Measurements from ENCODE around the gene ZDHHC15.
"Not testable (repeated sequence)": the region's sequence is repeated elsewhere in the genome, so short reads cannot be mapped to it uniquely, and the experiment has no call there.

Gene ZDHHC15, protein sequence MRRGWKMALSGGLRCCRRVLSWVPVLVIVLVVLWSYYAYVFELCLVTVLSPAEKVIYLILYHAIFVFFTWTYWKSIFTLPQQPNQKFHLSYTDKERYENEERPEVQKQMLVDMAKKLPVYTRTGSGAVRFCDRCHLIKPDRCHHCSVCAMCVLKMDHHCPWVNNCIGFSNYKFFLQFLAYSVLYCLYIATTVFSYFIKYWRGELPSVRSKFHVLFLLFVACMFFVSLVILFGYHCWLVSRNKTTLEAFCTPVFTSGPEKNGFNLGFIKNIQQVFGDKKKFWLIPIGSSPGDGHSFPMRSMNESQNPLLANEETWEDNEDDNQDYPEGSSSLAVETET

DNA sequence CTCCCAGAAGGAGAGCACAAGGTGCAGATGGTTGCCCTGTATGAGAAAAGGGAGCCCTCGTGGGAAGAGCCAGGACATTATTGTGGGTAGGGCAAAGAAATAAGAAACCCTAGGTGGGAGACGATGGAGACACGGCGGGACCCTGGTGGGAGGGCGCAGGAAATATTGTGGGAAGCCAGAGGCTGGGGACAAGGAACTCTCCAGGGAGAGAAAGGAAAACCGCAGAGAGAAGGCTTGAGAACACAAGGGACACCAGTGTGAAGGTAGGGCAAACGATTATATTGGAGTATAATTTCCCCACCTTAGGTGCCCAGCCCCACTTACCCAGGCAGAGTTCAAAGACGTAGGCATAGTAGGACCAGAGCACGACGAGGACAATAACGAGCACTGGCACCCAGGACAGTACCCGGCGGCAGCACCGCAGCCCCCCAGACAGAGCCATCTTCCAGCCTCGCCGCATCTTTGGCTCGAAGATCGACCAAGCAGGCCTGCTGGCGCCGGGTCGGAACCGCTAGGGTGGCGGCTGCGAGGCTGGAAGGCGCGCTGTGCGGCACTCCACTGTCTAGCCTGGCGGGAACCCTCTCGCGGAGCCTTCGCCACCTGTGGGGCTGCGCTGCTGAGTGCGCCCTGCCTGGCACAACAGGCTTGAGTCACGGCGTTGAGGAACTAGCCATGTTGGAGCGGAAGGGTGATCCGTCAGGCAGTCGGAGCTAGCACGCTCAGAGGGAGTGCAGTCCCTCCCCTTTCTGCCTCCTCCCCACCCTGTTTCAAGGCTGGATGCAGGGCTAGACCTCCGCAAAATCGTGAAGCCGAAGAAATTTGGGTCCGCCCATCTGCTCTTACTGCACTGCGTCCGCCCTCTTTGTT lies at the start of gene ZDHHC15:
Gene ZDHHC15, minus strand, starts transcription at position 473 of the 867 bp plus-strand sequence. Its CDS starts 13 bp downstream, at position 460.
- no peak for DNase-seq (ENCODE audit: low spot score)

DNA sequence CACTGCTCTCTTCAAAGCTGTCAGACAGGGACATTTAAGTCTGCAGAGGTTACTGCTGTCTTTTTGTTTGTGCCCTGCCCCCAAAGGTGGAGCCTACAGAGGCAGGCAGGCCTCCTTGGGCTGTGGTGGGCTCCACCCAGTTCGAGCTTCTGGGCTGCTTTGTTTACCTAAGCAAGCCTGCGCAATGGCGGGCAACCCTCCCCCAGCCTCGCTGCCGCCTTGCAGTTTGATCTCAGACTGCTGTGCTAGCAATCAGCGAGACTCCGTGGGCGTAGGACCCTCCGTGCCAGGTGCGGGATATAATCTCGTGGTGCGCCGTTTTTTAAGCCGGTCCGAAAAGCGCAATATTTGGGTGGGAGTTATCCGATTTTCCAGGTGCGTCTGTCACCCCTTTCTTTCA lies 37.7 kb upstream of the ZDHHC15 start:
- not testable (repeated sequence) for DNase-seq (ENCODE audit: low spot score)

DNA sequence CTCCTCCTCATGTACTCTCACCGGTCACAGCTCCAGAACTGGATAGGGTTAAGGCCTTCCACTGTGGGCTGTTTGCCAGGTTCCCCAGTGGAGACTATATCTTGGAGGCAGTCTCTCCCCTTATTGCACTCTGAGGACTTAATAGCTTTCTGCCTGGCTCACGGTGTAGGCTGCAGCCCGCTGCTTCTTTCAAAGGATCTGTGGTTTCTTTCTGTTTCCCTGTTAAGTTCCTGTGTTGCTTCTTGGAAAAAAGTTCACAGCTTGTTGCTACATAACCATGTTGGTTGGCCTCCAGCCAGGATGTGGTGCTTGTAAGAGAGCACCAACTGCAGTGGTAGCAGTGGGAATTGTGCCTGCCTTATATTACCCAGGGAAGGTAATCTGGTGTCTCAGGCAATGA lies 24.9 kb upstream of the ZDHHC15 start:
- DNase-seq (ENCODE audit: low spot score), result no peak

DNA sequence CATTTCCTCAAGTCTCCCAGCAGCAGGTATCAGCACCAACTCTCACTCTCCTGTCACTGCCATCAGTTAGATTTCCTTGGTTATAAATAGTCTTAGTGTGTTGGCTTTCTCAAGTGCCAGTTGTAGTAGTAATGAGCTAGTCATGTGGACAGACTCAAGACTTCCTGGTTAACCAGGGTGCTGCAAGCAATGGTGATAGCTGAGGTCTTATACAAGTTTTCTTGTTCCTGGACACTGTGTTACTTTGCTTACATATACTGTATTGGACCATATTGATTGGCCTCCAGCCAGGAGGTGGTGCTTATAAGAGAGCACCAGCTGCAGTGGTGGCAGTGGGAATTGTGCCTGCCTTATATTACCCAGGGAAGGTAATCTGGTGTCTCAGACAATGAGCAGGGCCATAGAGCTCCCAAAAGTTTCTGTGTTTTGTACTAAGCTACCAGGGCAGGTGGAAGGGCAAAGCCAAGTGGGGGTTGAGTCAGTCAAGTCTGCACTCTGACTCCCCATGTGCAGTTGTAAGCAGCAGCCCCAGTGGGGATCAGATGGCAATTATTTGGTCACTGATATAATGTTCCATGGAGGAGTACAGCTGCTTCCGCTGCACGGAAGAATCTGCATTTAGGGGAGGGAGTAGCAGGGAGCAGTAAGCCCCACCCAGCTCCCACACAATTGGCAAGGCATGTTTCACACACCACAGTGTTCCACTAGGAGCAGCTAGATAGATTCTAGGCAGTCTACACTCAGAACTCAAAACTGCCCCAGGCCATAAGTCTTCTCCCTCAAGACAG lies 24.1 kb upstream of the ZDHHC15 start:
- no peak for DNase-seq (ENCODE audit: low spot score)

DNA sequence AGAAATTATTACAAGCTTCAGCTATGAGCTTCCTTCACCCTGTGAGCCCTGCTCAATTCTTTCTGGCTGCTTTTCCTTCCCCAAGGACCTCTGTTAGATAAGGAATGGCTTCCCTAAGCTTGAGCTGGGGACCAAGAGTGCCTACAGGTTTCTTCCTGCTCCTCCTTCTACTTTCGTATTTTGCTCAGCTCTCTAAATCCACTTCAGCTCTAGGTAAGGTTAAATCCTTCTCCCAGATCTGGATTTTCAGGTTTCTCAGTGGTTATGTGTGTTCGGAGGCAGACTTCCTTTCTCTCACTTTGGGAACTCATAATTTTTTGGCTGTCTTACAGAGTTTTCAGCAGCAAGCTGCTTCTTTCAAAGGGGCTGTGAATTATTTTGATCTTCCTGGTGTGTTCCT lies 21.9 kb upstream of the ZDHHC15 start:
- DNase-seq (ENCODE audit: low spot score), result no peak

DNA sequence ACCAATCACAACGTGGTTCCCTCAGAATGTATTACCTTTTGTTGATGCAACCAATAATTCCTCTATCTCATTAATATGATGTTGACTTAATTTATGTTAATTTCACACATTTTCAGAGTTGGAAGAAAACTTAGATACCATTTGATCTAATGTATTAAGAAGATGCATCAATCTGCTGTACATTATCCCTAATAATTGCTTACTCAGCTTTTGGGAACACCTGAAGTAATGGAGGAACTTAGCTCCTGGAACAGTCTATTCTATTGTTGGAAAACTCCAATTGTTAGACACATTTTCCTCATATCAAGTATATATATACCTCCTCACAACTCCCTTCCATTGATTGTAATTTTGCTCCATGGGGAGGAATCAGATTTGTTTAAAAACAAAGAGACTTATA lies 38.9 kb downstream of the ZDHHC15 start:
- DNase-seq (ENCODE audit: low spot score), result no peak

DNA sequence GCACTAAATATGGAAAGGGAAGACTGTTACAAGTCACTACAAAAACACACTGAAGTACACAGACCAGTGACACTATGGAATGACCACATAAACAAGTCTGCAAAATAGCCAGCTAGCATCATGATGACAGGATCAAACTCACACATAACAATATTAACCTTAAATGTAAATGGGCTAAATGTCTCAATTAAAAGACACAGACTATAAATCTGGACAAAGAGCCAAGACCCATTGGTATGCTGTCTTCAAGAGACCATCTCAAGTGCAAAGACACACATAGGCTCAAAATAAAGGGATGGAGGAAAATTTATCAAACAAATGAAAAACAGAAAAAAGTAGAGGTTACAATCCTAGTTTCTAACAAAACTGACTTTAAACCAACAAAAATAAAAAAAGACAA lies 61.1 kb downstream of the ZDHHC15 start:
- DNase-seq (ENCODE audit: low spot score), result not testable (repeated sequence)

DNA sequence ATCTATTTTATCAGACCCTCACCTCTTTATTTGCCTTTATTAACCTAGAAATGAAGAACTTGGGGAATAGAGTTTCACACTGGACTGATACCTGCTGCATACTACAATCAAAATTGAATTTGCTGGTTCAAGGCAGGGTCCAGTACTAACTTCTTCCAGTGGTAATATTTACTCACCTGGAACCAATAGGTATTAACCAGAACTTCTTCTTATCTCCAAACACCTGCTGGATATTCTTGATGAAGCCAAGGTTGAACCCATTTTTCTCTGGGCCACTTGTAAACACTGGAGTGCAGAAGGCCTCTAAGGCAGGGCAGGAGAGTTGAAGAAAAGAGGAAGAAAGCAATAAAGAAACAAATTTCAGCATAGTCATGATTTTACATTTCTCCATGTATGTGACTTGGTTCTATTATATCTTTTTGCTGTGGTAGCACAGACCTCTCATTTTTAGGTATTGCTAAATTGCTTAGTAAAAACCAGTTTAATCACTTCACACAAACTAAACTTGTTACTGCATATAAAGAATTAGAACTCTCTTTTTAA lies 101.1 kb downstream of the ZDHHC15 start:
- no peak for DNase-seq (ENCODE audit: low spot score)

DNA sequence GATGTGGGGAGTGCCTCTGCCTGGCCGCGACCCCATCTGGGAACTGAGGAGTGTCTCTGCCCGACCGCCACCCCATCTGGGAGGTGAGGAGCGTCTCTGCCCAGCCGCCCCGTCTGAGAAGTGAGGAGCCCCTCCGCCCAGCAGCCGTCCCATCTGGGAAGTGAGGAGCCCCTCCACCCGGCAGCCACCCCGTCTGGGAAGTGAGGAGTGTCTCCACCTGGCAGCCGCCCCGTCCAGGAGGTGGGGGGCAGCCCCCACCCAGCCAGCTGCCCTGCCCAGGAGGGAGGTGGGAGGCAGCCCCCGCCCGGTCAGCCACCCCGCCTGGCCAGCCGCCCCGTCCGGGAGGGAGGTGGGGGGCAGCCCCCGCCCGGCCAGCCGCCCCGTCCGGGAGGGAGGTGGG lies 115.7 kb downstream of the ZDHHC15 start:
- not testable (repeated sequence) for DNase-seq (ENCODE audit: low spot score)

DNA sequence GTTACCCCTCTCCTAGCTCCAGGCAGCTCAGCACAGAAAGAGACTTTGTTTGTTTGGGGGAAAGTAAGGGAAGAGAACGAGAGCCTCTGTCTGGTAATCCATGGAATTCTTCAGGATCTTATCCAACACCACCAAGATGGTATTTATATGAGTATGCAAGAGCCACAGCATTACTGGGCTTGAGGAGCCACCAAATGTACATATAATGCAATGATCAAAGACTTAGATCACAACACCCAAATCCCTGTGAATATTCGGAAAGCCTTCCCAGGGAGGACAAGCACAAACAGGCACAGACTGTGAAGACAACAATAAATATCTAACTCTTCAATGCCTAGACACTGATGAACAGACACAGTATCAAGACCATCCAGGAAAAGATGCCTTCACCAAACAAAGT lies 132.4 kb downstream of the ZDHHC15 start:
- no peak for DNase-seq (ENCODE audit: low spot score)

DNA sequence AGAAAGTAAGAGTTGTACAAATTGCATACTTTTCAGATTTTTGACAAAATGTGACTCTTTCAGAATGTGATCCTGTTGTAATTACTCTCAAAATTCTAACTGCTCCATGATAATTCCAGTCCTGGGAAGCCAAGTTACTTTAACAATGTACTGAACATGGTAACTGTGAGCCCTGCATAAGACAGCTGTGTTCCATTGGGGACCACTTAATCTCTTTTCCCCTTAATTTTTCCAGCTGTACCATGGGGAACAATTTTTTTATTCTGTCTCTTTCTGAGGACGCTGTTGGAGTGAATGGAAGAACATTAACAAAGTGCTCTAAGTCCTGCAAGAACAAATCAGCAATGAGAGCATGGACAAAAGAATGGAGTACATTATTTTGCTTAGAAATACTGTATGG lies 153.1 kb downstream of the ZDHHC15 start:
- DNase-seq (ENCODE audit: low spot score), result no peak

DNA sequence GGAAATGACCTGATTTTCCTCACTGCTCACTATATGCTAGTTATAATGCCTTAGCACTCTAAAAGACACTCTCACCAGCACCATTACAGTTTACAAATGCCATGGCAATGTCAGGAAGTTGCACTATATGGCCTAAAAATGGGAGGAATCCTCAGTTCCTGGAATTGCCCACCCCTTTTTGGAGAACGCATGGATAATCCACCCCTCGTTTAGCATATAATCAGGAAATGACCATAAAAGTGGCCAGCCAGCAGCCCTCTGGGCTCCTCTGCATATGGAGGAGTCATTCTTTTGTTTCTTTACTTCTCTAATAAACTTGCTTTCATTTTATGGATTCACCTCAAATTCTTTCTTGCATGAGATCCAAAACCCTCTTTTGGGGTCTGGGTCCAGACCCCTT lies 156.0 kb downstream of the ZDHHC15 start:
- no peak for DNase-seq (ENCODE audit: low spot score)

DNA sequence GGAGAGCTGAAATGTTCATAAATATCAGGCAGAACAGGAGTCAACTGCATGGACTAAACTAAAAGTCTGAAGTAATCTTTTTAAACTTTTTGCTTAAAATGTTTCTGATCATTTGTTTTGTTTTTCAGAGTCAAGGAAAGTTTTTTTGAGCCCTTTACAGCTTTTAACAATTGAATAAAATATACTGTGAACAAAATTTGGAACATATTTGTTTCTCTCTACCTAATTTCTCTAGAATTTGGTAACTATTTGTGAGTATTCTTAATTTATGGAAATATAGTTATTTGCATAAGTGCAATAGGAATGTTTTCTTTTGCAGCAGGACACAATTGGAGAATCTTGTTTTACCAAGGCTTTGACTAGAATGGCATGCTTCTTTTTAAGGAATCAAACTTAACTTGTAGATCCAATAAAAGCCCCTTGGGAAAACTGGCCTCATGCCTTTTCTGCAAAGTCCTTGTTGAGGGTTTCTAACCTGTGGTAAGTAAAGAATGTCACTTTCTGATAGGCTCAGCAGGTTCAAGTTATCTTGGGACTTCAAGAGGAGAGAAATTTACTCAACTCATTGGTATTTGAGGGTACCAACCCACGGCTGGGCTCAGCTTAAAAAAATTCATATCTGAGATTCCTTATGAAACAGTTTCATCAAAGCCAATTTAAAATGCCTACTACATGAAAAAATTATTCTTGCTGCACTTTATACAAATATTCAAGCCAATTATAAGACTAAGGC lies 157.4 kb downstream of the ZDHHC15 start:
- no peak for DNase-seq (ENCODE audit: low spot score)

DNA sequence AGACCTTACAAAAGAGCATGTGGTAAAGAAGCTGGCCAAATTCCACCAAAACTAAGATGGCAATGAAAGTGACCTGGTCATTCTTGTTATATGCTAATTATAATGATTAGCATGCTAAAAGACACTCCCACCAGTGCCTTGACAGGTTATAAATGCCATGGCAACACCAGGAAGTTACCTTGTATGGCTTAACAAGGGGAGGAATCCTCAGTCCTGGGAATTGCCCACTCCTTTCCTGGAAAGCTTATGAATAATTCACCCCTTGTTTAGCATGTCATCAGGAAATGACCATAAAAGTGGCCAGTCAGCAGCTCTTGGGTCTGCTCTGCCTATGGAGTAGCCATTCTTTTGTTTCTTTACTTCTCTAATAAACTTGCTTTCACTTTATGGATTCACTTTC lies 161.0 kb downstream of the ZDHHC15 start:
- DNase-seq (ENCODE audit: low spot score), result no peak

DNA sequence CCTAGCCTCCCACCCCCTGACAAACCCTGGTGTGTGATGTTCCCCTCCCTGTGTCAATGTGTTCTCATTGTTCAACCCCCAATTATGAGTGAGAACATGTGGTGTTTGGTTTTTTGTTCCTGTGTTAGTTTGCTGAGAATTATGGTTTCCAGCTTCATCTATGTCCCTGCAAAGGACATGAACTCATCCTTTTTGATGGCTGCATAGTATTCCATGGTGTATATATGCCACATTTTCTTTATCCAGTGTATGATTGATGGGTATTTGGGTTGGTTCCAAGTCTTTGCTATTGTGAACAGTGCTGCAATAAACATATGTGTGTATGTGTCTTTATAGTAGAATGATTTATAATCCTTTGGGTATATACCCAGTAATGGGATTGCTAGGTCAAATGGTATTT lies 174.2 kb downstream of the ZDHHC15 start:
- DNase-seq (ENCODE audit: low spot score), result not testable (repeated sequence)

DNA sequence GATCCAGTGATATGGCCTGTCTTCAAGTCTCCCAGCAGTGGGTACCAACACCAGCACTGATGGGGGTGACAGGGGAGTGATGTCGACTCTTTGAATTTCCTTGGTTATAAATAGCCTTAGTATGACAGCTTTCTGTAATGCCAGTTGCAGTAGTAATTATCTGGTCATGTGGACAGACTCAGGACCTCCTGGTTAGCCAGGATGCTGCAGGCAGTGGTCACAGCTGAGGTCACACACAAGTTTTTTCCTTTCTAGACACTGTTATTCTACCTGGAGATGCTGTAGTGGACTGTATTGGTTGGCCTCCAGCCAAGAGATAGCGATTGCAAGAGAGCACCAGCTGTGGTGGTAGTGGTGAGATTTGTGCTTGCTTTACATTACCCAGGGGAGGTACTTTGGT lies 185.3 kb downstream of the ZDHHC15 start:
- no peak for DNase-seq (ENCODE audit: low spot score)

DNA sequence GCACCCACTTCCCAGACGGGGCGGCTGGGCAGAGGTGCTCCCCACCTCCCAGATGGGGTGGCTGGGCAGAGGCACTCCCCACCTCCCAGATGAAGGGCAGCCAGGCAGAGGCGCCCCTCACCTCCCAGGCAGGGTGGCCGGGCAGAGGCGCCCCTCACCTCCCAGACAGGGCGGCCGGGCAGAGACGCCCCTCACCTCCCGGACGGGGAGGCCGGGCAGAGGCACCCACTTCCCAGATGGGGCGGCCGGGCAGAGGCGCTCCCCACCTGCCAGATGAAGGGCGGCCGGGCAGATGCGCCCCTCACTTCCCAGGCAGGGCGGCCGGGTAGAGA lies 187.7 kb downstream of the ZDHHC15 start:
- no peak for DNase-seq (ENCODE audit: low spot score)

DNA sequence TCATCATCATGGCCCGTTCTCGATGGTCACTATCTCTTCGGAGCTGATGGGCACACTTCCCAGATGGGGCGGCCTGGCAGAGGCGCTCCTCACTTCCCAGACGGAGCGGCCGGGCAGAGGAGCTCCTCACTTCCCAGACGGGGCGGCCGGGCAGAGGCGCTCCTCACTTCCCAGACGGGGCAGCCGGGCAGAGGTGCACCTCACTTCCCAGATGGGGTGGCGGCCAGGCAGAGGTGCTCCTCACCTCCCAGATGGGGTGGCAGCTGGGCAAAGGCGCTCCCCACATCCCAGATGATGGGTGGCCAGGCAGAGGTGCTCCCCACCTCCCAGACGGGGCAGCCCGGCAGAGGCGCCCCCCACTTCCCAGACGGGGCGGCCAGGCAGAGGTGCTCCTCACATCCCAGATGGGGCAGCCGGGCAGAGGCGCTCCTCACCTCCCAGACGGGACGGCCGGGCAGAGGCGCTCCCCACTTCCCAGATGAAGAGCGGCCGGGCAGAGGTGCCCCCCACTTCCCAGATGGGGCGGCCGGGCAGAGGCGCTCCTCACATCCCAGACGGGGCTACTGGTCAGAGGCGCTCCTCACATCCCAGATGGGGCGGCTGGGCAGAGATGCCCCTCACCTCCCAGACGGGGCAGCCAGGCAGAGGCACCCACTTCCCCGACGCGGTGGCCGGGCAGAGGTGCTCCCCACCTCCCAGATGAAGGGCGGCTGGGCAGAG lies 188.3 kb downstream of the ZDHHC15 start:
- DNase-seq (ENCODE audit: low spot score), result not testable (repeated sequence)

DNA sequence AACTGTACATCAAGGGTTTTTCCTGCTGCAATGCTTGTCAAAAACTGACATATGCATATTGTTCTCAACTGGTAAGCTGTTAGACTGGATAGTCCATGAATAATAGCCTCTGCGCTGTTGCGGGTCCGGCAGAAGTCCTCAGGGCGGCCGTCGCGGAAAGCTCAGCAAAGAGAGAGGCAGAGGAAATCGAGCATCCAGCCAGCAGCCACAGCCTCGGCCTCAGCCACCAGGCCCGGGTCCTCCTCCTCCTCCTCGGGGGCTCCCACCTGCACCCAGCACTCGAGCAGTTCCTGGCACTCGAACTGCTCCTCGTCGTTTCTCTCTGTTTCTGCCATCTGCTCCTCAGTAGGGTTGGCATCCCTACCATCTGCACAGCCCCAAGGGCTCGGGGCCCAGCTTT lies 195.2 kb downstream of the ZDHHC15 start:
- DNase-seq (ENCODE audit: low spot score), result no peak

Measured in HuH-7.5 (cell line).